PC-3 (cell line): ENCODE results near the gene PLXNA2. TPM values are rescaled to one million over a fixed set of nuclear protein-coding genes. Genes with fewer than 3 reads are reported as not detected.

Experiments
- ATAC-seq: fragments of 200-7000 bp; cut with Tn5 transposase; 2 replicates; pipeline ENCODE4 v1.9.1; 2020; ENCODE audit warnings: mild to moderate bottlenecking, moderate library complexity
- BruUV-seq: library from RNA; stranded (reverse); fragments of 400-500 nt; replicated peaks from 2 replicates; lab custom pipeline; 2021; lab: Mats Ljungman, UMichigan
- CTCF ChIA-PET: fragments of 300-600 bp; sonication (Branson Sonifier 250); formaldehyde crosslinking; loops from one replicate; lab custom pipeline; 2022; ENCODE audit warnings: antibody characterized with exemption; lab: Charles Lee
- POLR2A ChIA-PET: fragments of 300-600 bp; sonication (Branson Sonifier 250); formaldehyde crosslinking; loops from one replicate; lab custom pipeline; 2022; ENCODE audit warnings: antibody characterized with exemption; ENCODE audit not compliant: unreplicated experiment; lab: Charles Lee
- DNase-seq: peaks from one replicate; pipeline ENCODE4 v3.0.0-alpha.2; 2015
- H2AFZ ChIP-seq: fragments of 300-600 bp; sonication (generic); 2 replicates; pipeline ENCODE4 v1.6.0; 2016; ENCODE audit warnings: antibody characterized with exemption, low read length
- H3F3A ChIP-seq: fragments of 300-600 bp; sonication (generic); one replicate; pipeline ENCODE4 v1.6.0; 2017; ENCODE audit warnings: antibody characterized with exemption, low read length, control low read depth, mild to moderate bottlenecking; ENCODE audit not compliant: unreplicated experiment
- H3K27ac ChIP-seq: fragments of 300-600 bp; sonication (generic); 2 replicates; pipeline ENCODE4 v1.5.1; 2016; ENCODE audit warnings: mild to moderate bottlenecking, low read length
- H3K27me3 ChIP-seq: fragments of 300-600 bp; sonication (generic); 2 replicates; pipeline ENCODE4 v1.6.1; 2016; ENCODE audit warnings: low read length, mixed read lengths
- H3K36me3 ChIP-seq: fragments of 300-600 bp; sonication (generic); 2 replicates; pipeline ENCODE4 v1.6.1; 2016; ENCODE audit warnings: low read depth, mixed run types, low read length, mixed read lengths
- H3K4me1 ChIP-seq: fragments of 300-600 bp; sonication (generic); 2 replicates; pipeline ENCODE4 v1.5.1; 2016; ENCODE audit warnings: low read length; ENCODE audit not compliant: insufficient read depth
- H3K4me2 ChIP-seq: fragments of 300-600 bp; sonication (generic); 2 replicates; pipeline ENCODE4 v1.6.0; 2016; ENCODE audit warnings: low read length
- H3K4me3 ChIP-seq: fragments of 300-600 bp; sonication (generic); 2 replicates; pipeline ENCODE4 v1.5.1; 2016; ENCODE audit warnings: mild to moderate bottlenecking, low read length, mixed read lengths
- H3K79me2 ChIP-seq: fragments of 300-600 bp; sonication (generic); 2 replicates; pipeline ENCODE4 v1.6.1; 2017; ENCODE audit warnings: low read length, mixed read lengths
- H3K9ac ChIP-seq: fragments of 300-600 bp; sonication (generic); 2 replicates; pipeline ENCODE4 v1.6.0; 2016; ENCODE audit warnings: mild to moderate bottlenecking, low read length
- H3K9me2 ChIP-seq: fragments of 300-600 bp; sonication (generic); replicated peaks from 2 replicates; pipeline ENCODE4 v1.6.1; 2016; ENCODE audit warnings: mixed run types, low read length, mixed read lengths
- H3K9me3 ChIP-seq: fragments of 300-600 bp; sonication (generic); 2 replicates; pipeline ENCODE4 v1.6.1; 2016; ENCODE audit warnings: low read length, mixed read lengths
- H4K20me1 ChIP-seq: fragments of 300-600 bp; sonication (generic); 2 replicates; pipeline ENCODE4 v1.6.1; 2016; ENCODE audit warnings: low read length, mixed read lengths
- CTCF ChIP-seq: fragments of 300-600 bp; sonication (generic); conservative IDR thresholded peaks from 2 replicates; pipeline ENCODE4 v1.5.1; 2017; ENCODE audit warnings: antibody characterized with exemption, low read depth, mild to moderate bottlenecking, low read length
- EZH2 ChIP-seq: fragments of 300-600 bp; sonication (generic); IDR thresholded peaks from one replicate; pipeline ENCODE4 v1.6.1; 2017; ENCODE audit warnings: antibody characterized with exemption, mild to moderate bottlenecking, low read length; ENCODE audit not compliant: unreplicated experiment
- EZH2phosphoT487 ChIP-seq: fragments of 300-600 bp; sonication (generic); IDR thresholded peaks from 2 replicates; pipeline ENCODE4 v1.6.1; 2018; ENCODE audit warnings: mild to moderate bottlenecking, antibody characterized with exemption, low read length, borderline replicate concordance
- intact Hi-C: fragments of 100-400 bp; cut with micrococcal nuclease; formaldehyde crosslinking; loops from 2 replicates; pipeline ENCODE4 v1.9.0; 2023
- total RNA-seq: library from RNA; depleted of rRNA; stranded (reverse); fragments of >200 nt; gene quantifications from 2 replicates; pipeline ENCODE4 v1.2.3, GENCODE V29; 2014

The PLXNA2 gene
- total RNA-seq, 1 experiment from 2014 or later: 16.2 TPM

GRCh38 chr1:208083016-208083714 lies 161.0 kb downstream of the PLXNA2 start:
- POLR2A ChIA-PET: no interaction called here
- Histone ChIP-seq H3K36me3 (no peaks in the 10 kb centered on the region), H3K27ac (no peak overlapping the region), H3K4me1 (no peaks in the 10 kb centered on the region), H3K9me2 (no peaks in the 10 kb centered on the region), H3K9ac (no peak overlapping the region), H3K4me3 (no peak overlapping the region), H3F3A (no peaks in the 10 kb centered on the region), H3K27me3 (no peaks in the 10 kb centered on the region), H3K79me2 (no peaks in the 10 kb centered on the region), H2AFZ (no peak overlapping the region), H3K9me3 (no peaks in the 10 kb centered on the region), H4K20me1 (no peaks in the 10 kb centered on the region), H3K4me2 (no peak overlapping the region)
- DNase-seq (no peak), ATAC-seq (no peak)
- BruUV-seq: no TSS peak
- intact Hi-C loops: no loop called here
- TF ChIP-seq CTCF (no peak), EZH2 (no peak), EZH2phosphoT487 (no peak)
- CTCF ChIA-PET: no interaction called here

GRCh38 chr1:208081972-208082371 lies 162.2 kb downstream of the PLXNA2 start:
- ATAC-seq (no peak), DNase-seq (no peak)
- no peak overlapping the region for H2AFZ ChIP-seq
- H3K27me3 ChIP-seq: no peaks in the 10 kb centered on the region
- H3K4me2 ChIP-seq: no peak overlapping the region
- H3K4me1 ChIP-seq: no peaks in the 10 kb centered on the region
- no peaks in the 10 kb centered on the region for H3K79me2 ChIP-seq
- no peaks in the 10 kb centered on the region for H4K20me1 ChIP-seq
- BruUV-seq: no TSS peak
- no peaks in the 10 kb centered on the region for H3K9me2 ChIP-seq
- H3K36me3 ChIP-seq: no peaks in the 10 kb centered on the region
- no peak overlapping the region for H3K9ac ChIP-seq
- ChIA-PET CTCF (no interaction called here), POLR2A (no interaction called here)
- H3K27ac ChIP-seq: no peak overlapping the region
- H3K4me3 ChIP-seq: no peak overlapping the region
- H3K9me3 ChIP-seq: no peaks in the 10 kb centered on the region
- intact Hi-C loops: no loop called here
- TF ChIP-seq CTCF (no peak), EZH2 (no peak), EZH2phosphoT487 (no peak)
- no peaks in the 10 kb centered on the region for H3F3A ChIP-seq
